GM06990 (cell line): Measurements from ENCODE around the gene COPS6.

Experiments used
- DNase-seq: peaks from one replicate; pipeline ENCODE4 v3.0.0-alpha.2; 2011; ENCODE audit not compliant: insufficient read length; ENCODE audit errors: extremely low read depth
- H3K27me3 ChIP-seq: replicated peaks from 2 replicates; pipeline ENCODE4 v1.6.0; 2011; ENCODE audit warnings: low read length; ENCODE audit not compliant: control insufficient read depth, insufficient read depth
- H3K36me3 ChIP-seq: 2 replicates; pipeline ENCODE4 v1.5.1; 2011; ENCODE audit warnings: low read length; ENCODE audit not compliant: control insufficient read depth, insufficient read depth
- H3K4me3 ChIP-seq: replicated peaks from 2 replicates; pipeline ENCODE4 v1.5.1; 2011; ENCODE audit warnings: low read depth, mild to moderate bottlenecking, control low read depth, low read length
- CTCF ChIP-seq: IDR thresholded peaks from 2 replicates; pipeline ENCODE4 v1.5.1; 2011; ENCODE audit warnings: low read length, control low read depth, mild to moderate bottlenecking, inconsistent platforms; ENCODE audit not compliant: insufficient read depth, poor library complexity, severe bottlenecking

COPS6 gene

GRCh38 chr7:100064162-100064561 is 24.6 kb upstream of the COPS6 start:
- Histone ChIP-seq H3K4me3 (no peak overlapping the region), H3K27me3 (no peaks in the 10 kb centered on the region), H3K36me3 (peaks cover 10% of the 10 kb centered on the region)
- TF ChIP-seq CTCF, result no peak
- no peak for DNase-seq

- Histone ChIP-seq H3K4me3 (no peak overlapping the region), H3K36me3 (peaks cover 18% of the 10 kb centered on the region), H3K27me3 (no peaks in the 10 kb centered on the region)
- no peak for DNase-seq
- no peak for TF ChIP-seq CTCF
Measured at GRCh38 chr7:100065452-100066186, 23.1 kb upstream of the COPS6 start.

- Histone ChIP-seq H3K4me3 (no peak overlapping the region), H3K27me3 (no peaks in the 10 kb centered on the region), H3K36me3 (peaks cover 28% of the 10 kb centered on the region)
- DNase-seq, result no peak
- no peak for TF ChIP-seq CTCF
Measured at GRCh38 chr7:100066953-100067352, 21.8 kb upstream of the COPS6 start.

GRCh38 chr7:100069991-100070390 is 18.8 kb upstream of the COPS6 start:
- Histone ChIP-seq H3K27me3 (no peaks in the 10 kb centered on the region), H3K36me3 (peaks cover 45% of the 10 kb centered on the region), H3K4me3 (no peak overlapping the region)
- no peak for TF ChIP-seq CTCF
- DNase-seq, result no peak

GRCh38 chr7:100071018-100071723 is 17.6 kb upstream of the COPS6 start:
- Histone ChIP-seq H3K36me3 (peaks cover 52% of the 10 kb centered on the region), H3K27me3 (no peaks in the 10 kb centered on the region), H3K4me3 (no peak overlapping the region)
- DNase-seq, result no peak
- TF ChIP-seq CTCF, result no peak
